HG03196 (cell line): ENCODE results near the gene NOS1AP.
"Not testable (repeated sequence)": the region's sequence is repeated elsewhere in the genome, so short reads cannot be mapped to it uniquely, and the experiment has no call there.

Experiments used
- ATAC-seq: cut with Tn5 transposase; IDR thresholded peaks from one replicate; pipeline ENCODE4 v1.9.1; 2021; ENCODE audit not compliant: unreplicated experiment

NOS1AP gene

GRCh38 chr1:162056579-162056978, 12.9 kb upstream of the NOS1AP start:
- ATAC-seq = no peak

- ATAC-seq = no peak
These were observed 9.8 kb upstream of the NOS1AP start for GRCh38 chr1:162059721-162060120.

GRCh38 chr1:162060314-162060713, 9.2 kb upstream of the NOS1AP start:
- ATAC-seq = no peak

GRCh38 chr1:162062542-162063015, 6.9 kb upstream of the NOS1AP start:
- ATAC-seq = no peak

GRCh38 chr1:162065016-162065415, 4.5 kb upstream of the NOS1AP start:
- no peak for ATAC-seq

- not testable (repeated sequence) for ATAC-seq
These were observed 2.7 kb upstream of the NOS1AP start for GRCh38 chr1:162066836-162067235.

- no peak for ATAC-seq
These were observed 2.0 kb upstream of the NOS1AP start for GRCh38 chr1:162067466-162067865.

- no peak for ATAC-seq
These were observed 1.2 kb upstream of the NOS1AP start for GRCh38 chr1:162068301-162068700.

GRCh38 chr1:162070094-162070748, 730 bp downstream of the NOS1AP start:
- no peak for ATAC-seq

GRCh38 chr1:162070825-162071224, 1.3 kb downstream of the NOS1AP start:
- ATAC-seq = no peak

- no peak for ATAC-seq
These were observed 3.2 kb downstream of the NOS1AP start for GRCh38 chr1:162072740-162073139.

- no peak for ATAC-seq
These were observed 5.0 kb downstream of the NOS1AP start for GRCh38 chr1:162074276-162075005.

GRCh38 chr1:162075862-162076261, 6.4 kb downstream of the NOS1AP start:
- no peak for ATAC-seq

- no peak for ATAC-seq
These were observed 8.3 kb downstream of the NOS1AP start for GRCh38 chr1:162077648-162078299.

- ATAC-seq = no peak
These were observed 9.5 kb downstream of the NOS1AP start for GRCh38 chr1:162079030-162079429.

GRCh38 chr1:162080472-162081015, 11.1 kb downstream of the NOS1AP start:
- ATAC-seq = no peak

- no peak for ATAC-seq
These were observed 11.8 kb downstream of the NOS1AP start for GRCh38 chr1:162081316-162081715.

- ATAC-seq = not testable (repeated sequence)
These were observed 12.6 kb downstream of the NOS1AP start for GRCh38 chr1:162082080-162082479.

GRCh38 chr1:162083273-162083672, 13.8 kb downstream of the NOS1AP start:
- no peak for ATAC-seq

- no peak for ATAC-seq
These were observed 16.5 kb downstream of the NOS1AP start for GRCh38 chr1:162085991-162086390.

- no peak for ATAC-seq
These were observed 17.6 kb downstream of the NOS1AP start for GRCh38 chr1:162087111-162087510.

GRCh38 chr1:162087574-162087973, 18.1 kb downstream of the NOS1AP start:
- no peak for ATAC-seq
